Mesothelial cell of epicardium (in vitro differentiated cells): Measurements from ENCODE around the gene PAX9. TPM values are rescaled to one million over a fixed set of nuclear protein-coding genes. Genes with fewer than 3 reads are reported as not detected.

Experiments used
- DNase-seq, 2 experiments: peaks; one replicate each; pipeline ENCODE4 v3.0.0; 2021; ENCODE audit warnings: low spot score in 2 of 2; ENCODE audit not compliant: unreplicated experiment in 2 of 2
- H3K27ac Mint-ChIP-seq: 2 replicates; pipeline ENCODE4 v1.8.0; 2021; ENCODE audit warnings: mixed read lengths
- H3K27me3 Mint-ChIP-seq: 2 replicates; pipeline ENCODE4 v1.8.0; 2021; ENCODE audit warnings: low read depth, mixed read lengths
- H3K36me3 Mint-ChIP-seq: 2 replicates; pipeline ENCODE4 v1.8.0; 2021; ENCODE audit warnings: mixed read lengths
- H3K4me1 Mint-ChIP-seq: 2 replicates; pipeline ENCODE4 v1.8.0; 2021; ENCODE audit warnings: mixed read lengths
- H3K4me3 Mint-ChIP-seq: 2 replicates; pipeline ENCODE4 v1.8.0; 2021; ENCODE audit warnings: mild to moderate bottlenecking, moderate library complexity, mixed read lengths
- H3K9me3 Mint-ChIP-seq: 2 replicates; pipeline ENCODE4 v1.8.0; 2021; ENCODE audit warnings: mixed read lengths
- total RNA-seq: library from RNA; stranded (reverse); gene quantifications from 3 replicates; pipeline ENCODE4 v1.2.1, GENCODE V29; 2021
- TF ChIP-seq, protein P1 (sequence below): fragments of 200-600 bp; sonication (generic); IDR thresholded peaks from one replicate; pipeline ENCODE4 v1.5.0; 2021; ENCODE audit warnings: antibody characterized with exemption; ENCODE audit not compliant: unreplicated experiment

PAX9 gene
- total RNA-seq, 1 donor from 2014 or later: not detected

DNA sequence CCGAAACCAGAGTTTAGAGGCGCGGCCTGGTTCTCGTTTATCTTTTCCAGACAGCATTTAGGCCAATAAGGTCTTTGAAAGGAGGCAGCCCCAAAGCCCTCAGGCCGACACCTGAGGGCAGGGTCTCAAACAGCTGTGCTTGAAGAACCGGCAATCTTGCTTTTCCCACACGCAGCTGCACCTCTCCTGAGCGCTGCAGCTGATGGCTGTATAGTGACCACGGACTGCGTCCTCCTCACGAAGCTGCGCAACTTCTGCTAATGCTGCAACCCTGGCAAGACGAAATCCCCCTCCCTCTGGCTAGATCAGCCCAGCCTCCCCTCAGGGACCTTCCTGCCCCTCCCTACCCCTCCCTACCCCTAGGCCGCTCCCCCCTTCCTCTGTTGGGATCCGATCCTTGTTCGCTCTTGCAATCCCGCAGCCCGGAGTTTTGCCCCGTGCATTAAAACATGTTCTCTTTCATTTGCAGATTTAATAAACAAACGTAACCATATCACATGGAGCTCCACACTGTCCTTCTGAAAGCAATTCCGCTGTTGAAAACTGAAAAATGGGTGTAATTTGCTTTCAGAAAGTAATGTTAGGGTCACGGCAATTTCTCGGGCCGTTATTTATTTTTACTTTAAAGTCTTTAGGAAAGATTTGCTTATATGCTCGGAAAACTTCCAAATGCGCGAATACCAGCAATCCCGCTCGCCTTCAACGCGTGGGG, 4.8 kb upstream of the PAX9 start:
- Mint-ChIP-seq H3K36me3 (no peaks in the 10 kb centered on the region), H3K27ac (no peak overlapping the region), H3K4me1 (peaks cover 22% of the 10 kb centered on the region), H3K9me3 (no peaks in the 10 kb centered on the region), H3K4me3 (no peak overlapping the region), H3K27me3 (peaks cover 100% of the 10 kb centered on the region)
- TF ChIP-seq, protein P1, sequence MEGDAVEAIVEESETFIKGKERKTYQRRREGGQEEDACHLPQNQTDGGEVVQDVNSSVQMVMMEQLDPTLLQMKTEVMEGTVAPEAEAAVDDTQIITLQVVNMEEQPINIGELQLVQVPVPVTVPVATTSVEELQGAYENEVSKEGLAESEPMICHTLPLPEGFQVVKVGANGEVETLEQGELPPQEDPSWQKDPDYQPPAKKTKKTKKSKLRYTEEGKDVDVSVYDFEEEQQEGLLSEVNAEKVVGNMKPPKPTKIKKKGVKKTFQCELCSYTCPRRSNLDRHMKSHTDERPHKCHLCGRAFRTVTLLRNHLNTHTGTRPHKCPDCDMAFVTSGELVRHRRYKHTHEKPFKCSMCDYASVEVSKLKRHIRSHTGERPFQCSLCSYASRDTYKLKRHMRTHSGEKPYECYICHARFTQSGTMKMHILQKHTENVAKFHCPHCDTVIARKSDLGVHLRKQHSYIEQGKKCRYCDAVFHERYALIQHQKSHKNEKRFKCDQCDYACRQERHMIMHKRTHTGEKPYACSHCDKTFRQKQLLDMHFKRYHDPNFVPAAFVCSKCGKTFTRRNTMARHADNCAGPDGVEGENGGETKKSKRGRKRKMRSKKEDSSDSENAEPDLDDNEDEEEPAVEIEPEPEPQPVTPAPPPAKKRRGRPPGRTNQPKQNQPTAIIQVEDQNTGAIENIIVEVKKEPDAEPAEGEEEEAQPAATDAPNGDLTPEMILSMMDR: no peak
- no peak for DNase-seq

DNA sequence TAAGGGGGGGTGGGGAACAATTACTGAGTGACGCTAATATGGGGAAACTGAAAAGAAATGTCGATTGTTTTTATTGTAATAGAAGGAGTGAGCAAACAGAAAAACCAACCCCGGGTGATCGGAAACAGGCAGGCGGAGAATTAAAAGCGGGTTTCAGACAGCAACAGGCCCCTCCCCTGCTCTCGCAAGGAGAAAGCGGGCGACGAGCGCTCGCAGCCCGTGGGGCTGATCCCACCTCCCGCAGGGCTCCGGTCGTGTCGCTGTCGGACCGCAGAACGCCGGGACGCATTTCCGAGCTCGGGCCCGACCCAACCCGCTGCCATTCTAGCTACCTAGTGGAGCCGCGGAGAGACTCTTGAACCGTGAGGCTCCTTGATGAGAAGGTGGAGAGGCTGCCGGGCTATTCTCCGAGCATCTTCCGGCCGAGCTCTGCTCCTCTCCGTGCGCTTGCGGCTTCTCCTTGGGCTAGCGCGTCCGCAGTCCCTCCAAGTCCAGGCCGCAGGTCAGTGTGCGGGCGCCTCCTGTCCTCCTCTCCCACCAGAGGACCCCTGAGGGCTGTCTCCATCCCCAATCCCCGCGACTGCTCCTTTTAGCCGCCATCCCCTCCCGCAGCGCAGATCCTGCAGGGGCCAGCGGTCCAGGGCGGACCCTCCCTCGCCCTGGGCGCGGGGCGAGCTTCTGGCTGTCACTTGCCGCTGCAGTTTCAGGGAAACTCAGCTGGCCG, 4.1 kb upstream of the PAX9 start:
- peaks cover 100% of the 10 kb centered on the region for H3K27me3 Mint-ChIP-seq
- peaks cover 28% of the 10 kb centered on the region for H3K4me1 Mint-ChIP-seq
- H3K36me3 Mint-ChIP-seq: no peaks in the 10 kb centered on the region
- no peaks in the 10 kb centered on the region for H3K9me3 Mint-ChIP-seq
- H3K27ac Mint-ChIP-seq: no peak overlapping the region
- no peak for DNase-seq
- TF ChIP-seq, protein P1: no peak
- no peak overlapping the region for H3K4me3 Mint-ChIP-seq

DNA sequence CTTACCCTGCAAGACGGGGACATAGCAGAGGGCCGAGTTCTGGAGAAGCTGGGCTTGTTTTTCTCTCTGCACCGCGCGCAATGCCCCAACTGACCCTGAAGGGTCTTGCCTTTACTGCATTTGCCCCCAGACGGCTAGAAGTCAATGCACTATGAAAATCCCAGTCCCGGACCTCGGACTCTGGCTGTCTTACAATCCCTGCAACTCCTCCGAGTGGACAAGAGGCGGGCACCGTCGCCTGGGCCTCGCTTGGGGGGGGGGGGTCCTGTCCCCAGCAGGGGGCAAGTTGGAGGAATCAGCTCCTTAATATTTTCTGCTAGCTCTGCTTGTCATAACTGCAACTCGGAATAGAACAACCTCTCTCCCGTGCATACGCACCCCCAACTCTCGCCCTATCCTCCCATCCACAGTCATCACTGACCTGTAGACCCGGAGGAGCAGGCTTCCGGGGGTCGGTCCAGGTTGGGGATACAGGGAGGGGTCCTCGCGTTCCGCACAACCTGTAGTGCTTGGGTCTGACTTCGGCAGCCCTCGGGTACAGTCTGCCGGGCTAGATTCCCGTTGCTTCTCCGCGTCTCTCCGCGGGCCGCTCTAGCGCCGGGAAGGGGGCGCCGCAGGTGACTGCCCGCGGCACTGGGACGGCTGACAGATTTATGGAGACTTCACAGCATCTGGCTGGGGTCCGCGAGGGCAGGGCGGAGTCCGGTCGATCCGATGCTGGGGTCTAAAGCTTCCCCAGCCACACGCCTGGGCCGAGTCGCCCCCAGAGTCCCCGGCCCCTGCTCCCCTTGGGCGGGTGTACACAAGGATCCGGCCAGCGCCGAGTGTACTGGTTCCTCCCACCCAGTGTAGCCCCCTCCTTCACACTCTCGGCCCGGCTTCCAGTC, 3.3 kb upstream of the PAX9 start:
- Mint-ChIP-seq H3K36me3 (no peaks in the 10 kb centered on the region), H3K9me3 (no peaks in the 10 kb centered on the region), H3K4me3 (no peak overlapping the region), H3K4me1 (peaks cover 35% of the 10 kb centered on the region), H3K27me3 (peaks cover 100% of the 10 kb centered on the region), H3K27ac (no peak overlapping the region)
- TF ChIP-seq, protein P1: no peak
- no peak for DNase-seq

DNA sequence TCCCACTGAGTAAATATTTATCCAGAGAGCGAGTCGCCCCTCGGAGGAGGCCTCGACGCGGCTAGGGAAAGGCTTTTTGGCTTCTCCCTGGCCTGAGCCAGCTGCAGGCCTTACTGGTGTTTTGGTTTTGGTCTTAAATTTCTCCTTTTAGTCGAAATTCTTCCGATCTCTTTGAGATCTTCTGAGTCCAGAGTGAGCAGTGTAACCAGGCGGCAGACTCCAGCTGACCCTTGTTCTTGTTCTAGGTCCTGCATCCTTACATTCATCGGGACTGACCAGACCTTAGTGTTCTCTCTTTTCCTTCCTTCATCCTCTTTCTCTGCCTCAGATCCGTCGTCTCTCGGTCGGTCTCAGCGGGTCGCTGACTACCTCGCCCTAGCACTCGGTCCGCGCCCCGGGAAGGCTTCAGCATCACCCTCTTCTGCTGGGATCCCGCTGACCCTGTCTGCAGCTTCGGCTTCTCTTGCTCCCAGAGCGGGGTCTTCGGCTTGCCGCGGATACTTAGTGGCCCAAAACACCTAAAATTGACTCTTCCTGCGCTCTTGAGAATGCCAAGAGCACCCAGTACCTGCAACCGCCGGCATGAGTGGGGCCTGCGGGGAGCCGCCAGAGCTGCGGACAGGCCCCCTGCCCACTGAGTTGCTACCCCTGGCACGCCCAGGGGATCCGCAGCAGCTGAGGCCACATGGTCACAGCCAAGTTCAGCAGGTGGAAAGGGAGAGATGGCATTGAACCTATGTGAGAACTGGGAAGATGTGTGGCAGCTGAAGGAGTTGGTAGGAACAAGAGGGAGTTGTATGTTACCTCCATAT, 2.4 kb upstream of the PAX9 start:
- no peak for DNase-seq
- Mint-ChIP-seq H3K27ac (no peak overlapping the region), H3K36me3 (no peaks in the 10 kb centered on the region), H3K4me1 (peaks cover 42% of the 10 kb centered on the region), H3K4me3 (no peak overlapping the region), H3K9me3 (no peaks in the 10 kb centered on the region), H3K27me3 (peaks cover 100% of the 10 kb centered on the region)
- TF ChIP-seq, protein P1: no peak
